Stimulated activated CD4-positive, alpha-beta T cell treated with anti-CD3 and anti-CD28 coated beads, Interleukin-4, amount 100 ng/mL, for 24 hours (primary cell): ENCODE measurements around the gene PEAR1.

ENCODE experiments used
- DNase-seq: peaks from one replicate; pipeline ENCODE4 v3.0.0-alpha.2; 2020

Gene PEAR1

DNA sequence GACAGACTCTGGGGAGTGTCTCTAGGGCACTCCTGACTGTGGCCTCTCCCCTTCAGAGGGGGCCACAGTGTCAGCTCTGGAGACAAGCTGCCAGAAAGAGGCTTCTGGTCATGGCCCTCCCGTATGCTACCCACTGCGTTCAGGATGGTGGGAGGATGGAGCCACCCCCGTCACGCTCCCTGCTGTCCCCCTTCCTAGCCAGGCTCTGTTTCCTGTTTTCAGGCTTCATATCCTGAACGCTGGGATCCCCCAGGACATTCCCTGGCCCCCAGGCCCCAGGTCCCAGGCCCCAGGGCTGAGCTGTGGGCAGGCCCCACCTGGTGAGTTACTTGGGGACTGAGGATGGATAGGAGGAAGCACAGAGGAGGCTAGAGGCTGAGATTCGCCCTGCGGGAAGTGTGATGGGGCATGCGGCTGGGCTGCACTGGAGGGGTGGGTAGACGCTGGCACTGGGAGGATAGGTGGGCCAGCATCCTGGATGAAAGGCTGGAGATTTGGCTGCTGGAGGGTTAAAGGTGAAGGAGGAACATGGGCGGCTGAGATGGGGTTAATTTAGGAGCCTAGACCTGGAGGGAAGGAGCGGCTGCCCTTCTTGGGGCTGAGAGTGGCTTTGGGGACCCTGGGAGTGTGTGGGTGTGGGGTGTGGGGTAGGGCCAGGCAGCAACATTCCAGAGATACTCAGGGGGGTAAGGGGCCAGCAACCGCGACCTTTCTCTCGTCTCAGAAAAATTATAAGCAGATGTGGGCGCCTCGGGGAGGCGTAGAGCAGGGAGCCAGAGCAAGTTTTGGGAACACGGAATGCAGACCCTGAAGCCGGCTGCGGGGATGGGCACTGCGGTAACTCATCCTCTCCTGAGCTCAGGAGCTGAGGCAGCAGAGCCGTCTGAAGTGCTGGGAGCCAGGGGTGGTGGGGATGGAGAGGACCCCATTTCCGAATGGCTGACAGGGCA, 8.7 kb downstream of the PEAR1 start:
- DNase-seq: no peak

DNA sequence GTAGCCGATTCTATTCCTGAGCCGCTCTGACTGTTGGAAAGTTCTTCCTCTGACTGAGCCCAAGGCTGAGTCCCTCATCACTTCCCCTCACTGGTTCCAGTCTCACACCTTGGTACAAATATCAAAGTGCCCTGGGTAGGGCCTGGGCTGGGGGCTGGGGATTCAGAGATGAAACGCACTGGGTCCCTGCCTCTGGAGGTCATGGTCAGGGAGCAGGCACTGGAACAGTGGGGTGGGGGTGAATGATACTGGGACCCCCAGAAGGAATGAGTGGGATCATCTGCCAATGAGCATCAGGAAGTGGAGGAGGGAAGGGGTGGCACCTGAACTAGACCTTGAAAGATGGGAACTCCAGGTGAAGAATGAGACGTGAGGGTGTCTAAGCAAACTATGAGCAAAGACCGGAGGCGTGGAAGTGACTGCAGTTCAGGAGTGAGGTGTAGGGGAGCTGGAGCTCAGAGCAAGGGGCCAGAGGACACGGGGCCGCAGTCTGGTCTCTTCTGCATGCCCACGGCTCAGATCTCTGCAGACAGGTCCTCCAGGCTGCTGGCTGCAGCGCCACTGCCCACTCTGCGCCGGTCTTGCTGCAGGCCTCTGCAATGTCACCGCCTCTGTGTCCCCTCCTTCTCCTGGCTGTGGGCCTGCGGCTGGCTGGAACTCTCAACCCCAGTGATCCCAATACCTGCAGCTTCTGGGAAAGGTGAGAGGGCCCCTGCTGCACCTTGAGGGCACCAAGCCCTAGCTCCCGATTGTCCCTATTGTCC, 10.0 kb downstream of the PEAR1 start:
- no peak for DNase-seq

DNA sequence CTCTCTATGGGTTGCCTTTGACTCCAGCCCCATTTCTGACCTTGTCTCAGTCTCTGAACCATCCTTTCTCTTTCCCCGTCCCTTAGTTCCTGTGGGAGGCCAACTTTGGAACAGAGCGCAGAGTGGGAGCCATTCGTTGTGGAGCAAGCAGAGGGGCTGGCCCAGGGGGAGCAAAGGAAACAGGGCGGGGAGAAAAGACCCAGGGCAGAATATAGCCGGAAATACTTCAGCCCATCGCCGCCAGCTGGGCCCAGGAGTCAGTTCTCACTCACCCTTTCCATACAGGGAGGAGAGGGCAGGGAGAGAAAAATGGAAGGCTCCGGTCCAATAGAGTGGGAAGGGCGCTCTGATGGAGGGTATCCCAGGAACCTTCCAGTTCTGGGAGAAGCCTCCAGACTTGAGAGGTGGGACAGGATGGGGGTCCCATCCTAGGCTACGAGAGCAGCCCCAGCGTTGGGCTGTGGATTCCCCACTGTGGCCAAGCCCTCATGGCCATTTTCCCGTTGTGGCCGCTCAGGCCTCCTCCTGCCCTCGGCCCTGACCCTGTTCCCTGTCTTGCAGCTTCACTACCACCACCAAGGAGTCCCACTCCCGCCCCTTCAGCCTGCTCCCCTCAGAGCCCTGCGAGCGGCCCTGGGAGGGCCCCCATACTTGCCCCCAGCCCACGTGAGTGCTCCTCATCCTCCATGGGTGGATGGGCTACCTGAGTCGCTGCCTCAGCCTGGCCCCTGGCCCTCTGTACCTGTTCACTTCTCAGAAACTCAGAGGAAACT, 10.9 kb downstream of the PEAR1 start:
- no peak for DNase-seq

DNA sequence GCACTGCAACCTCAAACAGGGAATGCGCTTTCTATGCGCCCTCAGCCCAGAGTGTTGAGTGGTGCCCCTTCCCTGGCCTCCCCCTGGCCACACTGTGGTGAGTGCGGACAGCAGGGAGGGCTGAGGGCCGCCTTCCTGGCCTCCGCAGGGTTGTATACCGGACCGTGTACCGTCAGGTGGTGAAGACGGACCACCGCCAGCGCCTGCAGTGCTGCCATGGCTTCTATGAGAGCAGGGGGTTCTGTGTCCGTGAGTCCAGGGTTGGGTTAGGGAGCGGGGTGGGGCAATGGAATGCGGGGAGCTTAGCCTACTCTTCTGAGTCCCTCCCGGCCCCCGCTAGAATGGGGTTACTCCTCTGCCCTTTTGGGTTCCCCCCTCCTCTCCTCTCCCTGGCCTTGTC, 11.7 kb downstream of the PEAR1 start:
- no peak for DNase-seq

DNA sequence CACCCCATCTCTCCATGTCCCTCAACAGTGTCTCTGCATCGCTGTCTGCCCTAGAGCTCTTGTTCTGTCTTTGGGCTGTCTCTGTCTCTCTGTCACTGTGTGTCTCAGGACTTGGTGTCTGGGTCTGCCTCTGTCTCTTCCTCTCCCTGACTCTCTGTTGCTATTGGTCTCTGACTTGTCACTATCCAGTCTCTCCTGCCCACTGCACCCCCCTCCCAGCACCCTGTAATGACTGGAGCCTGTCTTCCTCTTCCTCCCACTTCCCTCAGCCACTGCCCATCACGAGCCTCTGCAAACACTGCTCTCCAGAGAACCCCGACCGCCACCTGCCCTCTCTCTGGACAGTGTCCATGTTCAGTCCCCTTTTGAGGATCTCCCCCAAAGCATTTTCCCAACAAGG, 12.1 kb downstream of the PEAR1 start:
- no peak for DNase-seq

DNA sequence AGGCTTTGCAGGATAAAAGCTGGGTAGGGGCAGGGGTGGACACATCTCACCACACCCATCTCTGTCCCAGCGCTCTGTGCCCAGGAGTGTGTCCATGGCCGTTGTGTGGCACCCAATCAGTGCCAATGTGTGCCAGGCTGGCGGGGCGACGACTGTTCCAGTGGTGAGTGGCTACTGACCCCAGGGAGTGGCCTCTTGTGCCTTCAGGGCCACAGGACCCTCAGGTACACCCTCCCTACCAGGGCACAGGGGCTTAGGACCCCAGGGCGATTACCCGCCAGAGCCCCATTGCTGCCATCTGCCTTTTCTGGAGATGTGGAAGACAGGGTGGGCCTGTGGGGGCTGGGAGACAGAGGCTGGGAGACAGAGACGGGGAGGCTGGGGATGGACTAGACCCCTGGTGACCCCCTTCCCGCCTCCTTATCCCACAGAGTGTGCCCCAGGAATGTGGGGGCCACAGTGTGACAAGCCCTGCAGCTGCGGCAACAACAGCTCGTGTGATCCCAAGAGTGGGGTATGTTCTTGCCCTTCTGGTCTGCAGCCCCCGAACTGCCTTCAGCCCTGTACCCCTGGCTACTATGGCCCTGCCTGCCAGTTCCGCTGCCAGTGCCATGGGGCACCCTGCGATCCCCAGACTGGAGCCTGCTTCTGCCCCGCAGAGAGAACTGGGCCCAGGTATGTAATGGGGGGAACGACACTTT, 12.8 kb downstream of the PEAR1 start:
- DNase-seq: no peak

DNA sequence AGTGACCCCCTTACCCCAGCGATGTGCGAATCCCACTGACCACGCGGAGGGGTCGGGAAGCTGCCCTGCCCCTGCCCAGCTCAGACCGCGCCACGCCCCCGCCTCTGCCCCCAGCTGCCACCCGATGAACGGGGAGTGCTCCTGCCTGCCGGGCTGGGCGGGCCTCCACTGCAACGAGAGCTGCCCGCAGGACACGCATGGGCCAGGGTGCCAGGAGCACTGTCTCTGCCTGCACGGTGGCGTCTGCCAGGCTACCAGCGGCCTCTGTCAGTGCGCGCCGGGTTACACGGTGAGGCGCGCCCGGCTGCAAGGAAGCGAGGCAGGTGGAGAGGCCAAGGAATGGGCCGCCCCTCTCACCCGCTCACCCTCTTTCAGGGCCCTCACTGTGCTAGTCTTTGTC, 15.0 kb downstream of the PEAR1 start:
- DNase-seq: no peak

DNA sequence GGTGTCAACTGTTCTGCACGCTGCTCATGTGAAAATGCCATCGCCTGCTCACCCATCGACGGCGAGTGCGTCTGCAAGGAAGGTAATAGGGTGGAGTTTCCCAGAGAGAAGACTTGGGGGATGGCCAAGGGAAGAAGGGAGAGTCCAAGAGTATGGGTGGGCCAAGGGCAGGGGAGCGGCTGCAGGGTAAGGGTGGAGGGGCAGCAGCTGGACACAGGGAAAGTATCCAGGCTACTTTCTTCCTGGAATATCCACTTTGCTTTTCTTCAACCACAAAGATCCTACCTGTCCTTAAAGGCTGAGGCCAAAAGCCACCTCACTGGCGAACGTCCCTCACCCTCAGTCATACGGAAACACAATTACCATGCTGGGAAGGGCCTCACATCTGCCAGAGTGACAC, 15.4 kb downstream of the PEAR1 start:
- no peak for DNase-seq

DNA sequence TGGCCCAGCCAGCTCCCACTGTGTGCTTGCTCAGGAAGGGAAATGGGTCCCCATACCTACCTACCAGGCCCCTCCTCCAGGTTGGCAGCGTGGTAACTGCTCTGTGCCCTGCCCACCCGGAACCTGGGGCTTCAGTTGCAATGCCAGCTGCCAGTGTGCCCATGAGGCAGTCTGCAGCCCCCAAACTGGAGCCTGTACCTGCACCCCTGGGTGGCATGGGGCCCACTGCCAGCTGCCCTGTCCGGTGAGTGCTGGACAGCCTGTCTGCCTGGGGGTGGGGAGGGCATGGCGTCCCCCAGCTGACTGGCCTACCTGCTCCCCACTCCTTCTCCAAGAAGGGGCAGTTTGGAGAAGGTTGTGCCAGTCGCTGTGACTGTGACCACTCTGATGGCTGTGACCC, 16.2 kb downstream of the PEAR1 start:
- DNase-seq: no peak

DNA sequence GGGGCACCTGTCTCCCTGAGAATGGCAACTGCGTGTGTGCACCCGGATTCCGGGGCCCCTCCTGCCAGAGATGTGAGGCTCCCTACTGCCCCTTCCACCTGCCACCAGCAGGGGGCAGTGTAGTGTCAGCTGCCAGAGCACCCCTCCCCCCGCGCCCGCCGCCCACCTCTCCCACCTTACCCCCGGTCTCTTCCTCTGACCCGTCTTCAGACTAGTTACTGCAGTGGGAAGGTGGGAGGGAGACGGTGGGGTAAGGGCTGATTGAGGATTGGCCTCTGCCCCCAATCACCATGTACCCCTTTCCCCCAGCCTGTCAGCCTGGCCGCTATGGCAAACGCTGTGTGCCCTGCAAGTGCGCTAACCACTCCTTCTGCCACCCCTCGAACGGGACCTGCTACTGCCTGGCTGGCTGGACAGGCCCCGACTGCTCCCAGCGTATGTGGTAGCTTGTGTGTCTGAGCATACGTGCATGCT, 16.8 kb downstream of the PEAR1 start:
- DNase-seq: peak; percentile 56

DNA sequence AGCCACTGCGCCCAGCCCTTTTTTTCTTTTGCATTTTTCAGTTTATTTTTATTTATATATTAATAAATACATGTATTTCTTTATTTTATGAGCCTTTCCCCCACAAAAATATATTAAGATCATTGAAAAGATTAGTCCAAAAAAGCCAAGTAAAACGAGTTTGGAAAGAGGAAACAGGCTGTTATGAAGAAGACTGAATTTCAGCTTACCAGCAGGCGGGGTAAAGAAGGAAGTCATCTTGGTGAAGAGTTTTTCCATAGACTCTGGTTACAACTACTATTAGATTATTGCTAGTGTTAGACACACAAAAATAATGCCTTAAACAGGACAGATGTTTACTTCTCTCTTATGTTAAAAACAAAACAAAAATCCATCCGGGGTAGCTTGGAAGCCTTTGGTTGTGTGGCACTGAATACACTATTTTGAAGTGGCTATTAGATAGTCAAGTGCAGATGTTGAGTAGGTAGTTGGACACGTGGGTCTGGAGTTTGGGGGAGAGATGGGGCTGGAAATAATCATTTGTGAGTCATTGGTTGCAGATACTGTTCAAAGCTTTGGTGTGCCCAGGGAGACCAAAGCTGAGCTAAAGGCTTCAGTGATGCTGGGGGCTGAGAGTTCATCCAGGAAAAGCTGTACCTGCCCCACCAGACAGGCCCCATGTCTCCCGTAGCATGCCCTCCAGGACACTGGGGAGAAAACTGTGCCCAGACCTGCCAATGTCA, 18.2 kb downstream of the PEAR1 start:
- DNase-seq: no peak

DNA sequence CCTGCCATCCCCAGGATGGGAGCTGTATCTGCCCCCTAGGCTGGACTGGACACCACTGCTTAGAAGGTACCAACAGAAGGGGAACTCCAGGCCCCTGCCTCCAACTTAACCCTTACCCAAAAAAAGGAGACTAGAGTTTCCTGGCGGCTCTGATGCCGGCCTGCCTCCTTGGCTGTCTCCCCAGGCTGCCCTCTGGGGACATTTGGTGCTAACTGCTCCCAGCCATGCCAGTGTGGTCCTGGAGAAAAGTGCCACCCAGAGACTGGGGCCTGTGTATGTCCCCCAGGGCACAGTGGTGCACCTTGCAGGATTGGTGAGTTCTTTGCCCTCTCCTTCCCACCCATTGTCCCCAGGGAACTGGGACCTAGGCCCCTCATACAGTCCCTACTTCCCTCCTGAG, 18.8 kb downstream of the PEAR1 start:
- DNase-seq: no peak

DNA sequence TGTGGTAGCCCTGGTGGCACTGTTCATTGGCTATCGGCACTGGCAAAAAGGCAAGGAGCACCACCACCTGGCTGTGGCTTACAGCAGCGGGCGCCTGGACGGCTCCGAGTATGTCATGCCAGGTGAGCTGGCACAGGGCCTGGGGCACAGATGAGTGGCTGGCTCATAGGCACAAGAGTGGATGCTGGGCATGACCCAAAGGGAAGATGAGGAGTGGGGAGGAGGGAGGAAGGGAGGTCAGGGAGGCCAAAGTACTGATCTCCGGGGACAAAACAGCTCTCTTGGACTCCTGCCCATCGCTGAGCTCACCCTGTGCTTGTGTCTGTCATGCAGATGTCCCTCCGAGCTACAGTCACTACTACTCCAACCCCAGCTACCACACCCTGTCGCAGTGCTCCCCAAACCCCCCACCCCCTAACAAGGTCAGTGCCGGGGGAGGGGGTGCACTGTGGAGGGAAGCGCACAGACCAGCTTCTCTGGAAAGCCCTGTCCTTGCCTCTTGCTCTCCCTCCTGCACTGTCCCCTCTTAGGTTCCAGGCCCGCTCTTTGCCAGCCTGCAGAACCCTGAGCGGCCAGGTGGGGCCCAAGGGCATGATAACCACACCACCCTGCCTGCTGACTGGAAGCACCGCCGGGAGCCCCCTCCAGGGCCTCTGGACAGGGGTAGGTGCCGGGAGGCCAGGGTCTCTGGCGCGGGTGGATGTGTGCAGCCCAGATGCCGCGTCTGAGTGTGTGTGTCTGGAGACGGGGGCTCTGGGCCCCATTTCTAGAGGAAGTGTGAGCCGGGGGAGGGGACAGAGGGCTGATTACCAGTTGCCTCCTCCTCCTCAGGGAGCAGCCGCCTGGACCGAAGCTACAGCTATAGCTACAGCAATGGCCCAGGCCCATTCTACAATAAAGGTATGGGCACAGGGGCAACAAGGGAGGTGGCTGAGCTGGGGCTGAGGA, 19.6 kb downstream of the PEAR1 start:
- DNase-seq: no peak

DNA sequence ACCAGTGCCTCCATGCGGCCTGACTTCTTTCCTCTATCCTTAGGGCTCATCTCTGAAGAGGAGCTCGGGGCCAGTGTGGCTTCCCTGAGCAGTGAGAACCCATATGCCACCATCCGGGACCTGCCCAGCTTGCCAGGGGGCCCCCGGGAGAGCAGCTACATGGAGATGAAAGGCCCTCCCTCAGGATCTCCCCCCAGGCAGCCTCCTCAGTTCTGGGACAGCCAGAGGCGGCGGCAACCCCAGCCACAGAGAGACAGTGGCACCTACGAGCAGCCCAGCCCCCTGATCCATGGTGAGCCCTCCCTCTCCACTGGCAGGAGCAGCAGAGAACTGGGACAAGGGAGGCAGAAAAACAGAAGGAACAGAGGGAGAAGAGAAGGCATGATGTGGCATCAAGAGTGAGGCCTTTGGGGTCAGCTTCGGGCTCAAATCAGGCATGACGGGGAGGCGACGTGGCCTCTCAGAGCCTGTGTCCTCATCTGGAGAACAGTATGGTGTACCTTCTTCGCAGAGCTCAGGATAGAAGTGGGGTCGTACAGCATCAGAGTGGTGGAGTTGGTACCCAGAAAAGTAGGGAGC, 20.4 kb downstream of the PEAR1 start:
- no peak for DNase-seq

DNA sequence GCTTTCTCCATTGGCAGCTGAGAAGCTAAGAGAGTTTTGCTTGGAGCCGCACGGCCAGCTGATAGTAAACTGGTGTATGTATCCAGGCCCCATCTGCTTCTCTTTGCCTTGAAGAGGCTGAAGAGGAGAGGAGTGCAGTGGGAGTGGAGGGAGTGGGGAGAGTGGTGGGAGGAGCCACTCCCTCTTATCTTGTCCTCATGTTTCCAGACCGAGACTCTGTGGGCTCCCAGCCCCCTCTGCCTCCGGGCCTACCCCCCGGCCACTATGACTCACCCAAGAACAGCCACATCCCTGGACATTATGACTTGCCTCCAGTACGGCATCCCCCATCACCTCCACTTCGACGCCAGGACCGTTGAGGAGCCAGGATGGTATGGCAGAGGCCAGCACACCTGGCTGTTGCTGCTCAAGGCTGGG, 20.9 kb downstream of the PEAR1 start:
- no peak for DNase-seq

DNA sequence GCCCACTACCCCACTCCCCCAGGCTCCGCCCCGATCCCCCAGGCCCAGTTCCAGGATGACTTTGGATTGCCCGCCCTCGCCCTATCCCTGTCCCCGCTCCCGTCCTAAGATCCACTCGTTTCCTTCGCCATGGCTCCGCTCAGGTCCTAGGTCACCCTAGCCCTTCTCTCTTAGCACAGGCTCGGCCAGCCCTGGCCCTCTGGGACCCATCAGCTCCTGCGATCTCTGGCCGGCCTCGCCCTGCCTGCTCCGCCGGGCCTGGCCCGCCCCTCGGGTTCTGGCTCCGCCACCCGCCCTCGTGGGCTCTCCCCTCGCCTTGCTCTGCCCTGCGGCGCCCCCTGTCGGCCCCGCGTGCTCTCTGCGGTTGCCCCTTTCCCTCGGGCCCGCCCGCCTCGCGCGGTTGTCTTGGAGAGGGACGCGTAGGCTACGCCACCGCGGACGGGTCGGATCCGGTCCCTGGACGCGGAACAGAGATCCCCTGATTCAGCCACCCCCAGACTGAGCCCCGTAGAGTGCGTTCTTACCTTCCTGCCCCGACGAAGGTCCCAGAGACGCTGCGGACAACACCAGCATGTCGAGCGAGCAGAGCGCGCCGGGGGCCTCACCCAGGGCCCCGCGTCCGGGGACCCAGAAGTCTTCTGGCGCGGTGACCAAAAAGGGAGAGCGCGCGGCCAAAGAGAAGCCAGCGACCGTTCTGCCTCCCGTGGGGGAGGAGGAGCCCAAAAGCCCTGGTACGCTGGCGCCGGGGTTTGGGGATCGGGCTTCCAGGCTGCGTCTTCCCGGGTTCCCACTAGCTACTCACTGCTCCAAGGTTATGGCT, 26.9 kb downstream of the PEAR1 start, which contains the start of gene LRRC71:
Gene LRRC71 (plus strand): TSS at position 400 of the 820 bp plus-strand sequence. CDS start 172 bp downstream, at position 572.
- DNase-seq: peak; percentile 67

DNA sequence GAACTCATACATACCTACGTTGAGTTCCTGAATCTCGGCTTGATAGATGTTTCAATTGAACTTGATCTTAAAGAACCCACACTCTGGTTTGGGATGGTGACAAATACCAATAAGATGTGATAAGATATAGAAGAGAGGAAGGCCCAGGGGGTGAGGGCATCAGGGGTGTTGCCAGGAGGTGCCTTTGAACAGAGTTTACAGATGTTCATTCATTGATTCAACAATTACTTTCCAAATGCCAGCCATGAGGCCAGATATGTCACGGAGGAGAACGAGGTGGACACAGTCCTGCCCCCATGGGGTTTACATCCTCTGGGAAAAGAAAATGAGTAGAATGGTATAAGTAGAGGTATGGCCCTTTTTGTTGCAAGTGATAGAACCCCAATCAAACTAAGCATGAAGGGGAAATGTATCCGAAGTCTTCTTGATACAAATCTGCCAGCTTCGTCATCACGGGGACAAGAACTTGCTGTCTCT, 27.6 kb downstream of the PEAR1 start:
- DNase-seq: no peak

DNA sequence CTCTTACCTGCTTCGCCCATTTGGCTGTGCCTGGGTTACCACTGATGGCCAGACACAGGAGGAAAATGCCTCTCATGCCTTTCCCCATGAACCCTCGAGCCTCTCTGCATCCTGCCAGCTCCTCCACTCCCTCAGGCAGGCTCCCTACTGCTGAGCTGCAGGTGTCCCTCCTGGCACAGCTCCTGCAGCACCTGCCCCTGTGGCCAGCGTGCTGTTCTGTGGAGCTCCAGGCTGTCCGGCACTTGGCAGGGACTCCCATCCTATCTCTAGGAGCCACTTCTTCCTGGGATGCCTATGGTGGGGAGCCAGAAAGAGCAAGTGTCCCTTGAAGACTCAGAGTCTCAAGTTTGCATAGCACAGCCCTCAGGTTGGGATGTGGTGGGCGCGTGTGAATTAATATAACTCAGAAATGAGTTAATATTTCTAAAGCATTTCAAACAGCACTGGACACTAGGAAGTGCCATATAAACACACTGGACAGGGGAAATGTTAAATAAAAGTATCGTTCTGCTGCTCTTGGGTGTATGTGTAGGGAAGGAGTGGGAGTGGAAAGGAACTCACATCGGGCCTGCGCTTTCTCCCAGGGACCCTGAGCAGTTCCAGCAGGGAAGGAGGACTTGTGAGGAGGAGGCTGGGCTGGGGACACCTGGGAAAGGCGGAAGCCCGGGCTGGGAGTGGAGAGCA, 29.6 kb downstream of the PEAR1 start:
- DNase-seq: no peak
